ACHN (cell line): Measurements from ENCODE around the gene PTPN4.

ENCODE experiments used
- DNase-seq: peaks from one replicate; pipeline ENCODE4 v3.0.0-alpha.2; 2015
- in situ Hi-C: cut with HindIII; loops from 2 replicates; pipeline ENCODE4 v1.10.0; 2017; ENCODE audit warnings: low sequenced_read_pairs, low pct_ligation_motif_present, low pct_unique_long_range_greater_than_20kb

PTPN4 gene

GRCh38 chr2:119879502-119879901 lies 119.8 kb downstream of the PTPN4 start:
- peak; percentile 48 for DNase-seq
- in situ Hi-C loops = no loop called here

DNA sequence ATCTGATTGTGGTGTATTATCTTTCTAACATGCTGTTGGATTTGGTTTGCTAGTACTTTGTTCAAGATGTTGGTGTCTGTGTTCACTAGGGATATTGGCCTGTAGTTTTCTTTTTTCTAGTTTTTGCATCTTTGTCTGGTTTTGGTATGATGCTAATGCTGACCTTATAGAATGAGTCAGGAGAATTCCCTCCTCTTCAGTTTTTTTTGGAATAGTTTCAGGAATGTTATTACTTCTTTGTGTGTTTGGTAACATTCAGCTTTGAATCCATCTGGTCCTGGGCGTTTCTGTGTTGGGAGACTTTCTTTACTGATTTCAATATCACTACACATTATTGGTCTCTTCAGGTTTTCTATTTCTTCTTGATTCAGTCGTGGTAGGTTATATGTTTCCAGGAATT lies 129.0 kb downstream of the PTPN4 start:
- DNase-seq = no peak
- in situ Hi-C loops = no loop called here

DNA sequence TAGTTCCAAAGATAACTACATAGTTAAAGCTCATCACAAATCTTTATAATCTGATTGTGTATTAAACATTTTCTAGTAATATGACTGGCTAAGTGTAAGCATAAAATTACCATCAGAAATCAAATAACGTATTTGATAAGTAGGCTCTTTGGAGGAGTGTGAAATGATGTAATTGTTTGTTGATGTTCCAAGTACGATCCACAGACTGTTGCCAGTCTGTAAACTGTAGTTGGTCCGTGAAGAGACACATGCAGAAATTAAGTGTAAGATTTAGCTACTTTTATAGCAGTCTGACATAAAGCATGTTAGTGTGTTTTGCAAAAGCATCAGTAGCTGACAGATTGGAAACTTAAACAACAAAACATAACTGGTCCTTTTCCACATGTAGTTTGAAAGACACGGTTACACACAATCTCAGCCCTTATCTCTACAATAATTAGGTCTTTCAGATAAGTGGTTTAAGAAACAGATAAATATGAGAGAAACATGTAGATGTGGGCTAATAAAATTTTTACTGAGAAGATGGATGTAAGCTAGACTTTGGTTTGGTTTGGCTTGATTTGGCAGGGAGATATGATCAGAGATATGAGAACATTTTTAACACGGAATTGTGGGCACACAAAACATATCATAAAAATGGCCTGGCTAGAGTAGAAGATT lies 138.1 kb downstream of the PTPN4 start:
- DNase-seq = no peak
- in situ Hi-C loops = no loop called here

DNA sequence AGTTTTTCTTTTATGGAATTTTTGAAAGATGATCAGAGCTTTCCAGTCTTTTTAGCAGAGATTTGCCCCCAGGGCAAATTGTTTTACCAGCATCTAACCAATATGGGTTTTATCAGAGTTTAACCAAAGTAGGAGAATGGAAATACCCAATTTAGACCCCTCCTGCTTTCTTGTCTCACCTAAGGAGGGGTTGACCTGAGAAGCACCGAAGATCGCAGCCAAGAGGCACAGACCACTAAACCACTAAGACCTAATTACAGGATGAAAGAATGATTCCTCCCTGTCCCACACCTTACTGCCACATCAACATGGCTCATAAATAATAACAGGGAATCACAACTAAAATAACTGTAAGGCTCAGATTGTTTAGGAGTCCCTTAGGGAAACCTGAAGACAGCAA lies 141.3 kb downstream of the PTPN4 start:
- no peak for DNase-seq
- in situ Hi-C loops = no loop called here

DNA sequence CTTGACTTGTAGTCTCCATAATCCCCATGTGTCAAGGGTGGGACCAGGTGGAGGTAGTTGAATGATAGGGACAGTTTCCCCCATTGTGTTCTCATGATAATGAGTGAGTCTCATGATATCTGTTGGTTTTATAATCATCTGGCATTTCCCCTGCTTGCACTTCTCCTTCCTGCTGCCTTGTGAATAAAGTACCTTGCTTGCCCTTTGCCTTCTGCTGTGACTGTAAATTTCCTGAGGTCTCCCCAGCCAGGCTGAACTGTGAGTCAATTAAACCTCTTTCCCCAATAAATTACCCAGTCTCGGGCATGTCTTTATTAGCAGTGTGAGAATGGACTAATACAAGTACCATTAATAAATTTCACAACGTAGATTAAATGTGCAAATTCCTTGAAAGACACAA lies 150.8 kb downstream of the PTPN4 start:
- no peak for DNase-seq
- in situ Hi-C loops = no loop called here

DNA sequence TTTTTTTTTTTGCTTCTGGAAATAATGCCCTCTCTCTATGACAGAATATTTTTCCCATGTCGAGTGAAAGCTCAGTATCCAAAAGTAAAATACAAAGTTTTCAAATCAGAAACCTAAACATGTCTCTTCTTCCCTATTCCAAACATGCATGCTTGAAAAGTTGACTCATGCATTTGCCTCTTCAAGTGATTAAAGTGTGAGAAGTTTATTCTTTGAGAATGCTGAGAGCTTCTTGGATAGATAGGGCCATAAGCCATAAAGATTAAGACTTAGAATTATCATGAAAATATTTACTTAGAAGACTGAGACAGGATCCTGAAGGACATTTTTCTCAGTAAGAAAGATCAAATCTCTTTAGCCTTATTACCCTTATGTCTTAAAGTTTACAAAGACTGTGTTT lies 154.5 kb downstream of the PTPN4 start:
- no peak for DNase-seq
- in situ Hi-C loops = no loop called here

DNA sequence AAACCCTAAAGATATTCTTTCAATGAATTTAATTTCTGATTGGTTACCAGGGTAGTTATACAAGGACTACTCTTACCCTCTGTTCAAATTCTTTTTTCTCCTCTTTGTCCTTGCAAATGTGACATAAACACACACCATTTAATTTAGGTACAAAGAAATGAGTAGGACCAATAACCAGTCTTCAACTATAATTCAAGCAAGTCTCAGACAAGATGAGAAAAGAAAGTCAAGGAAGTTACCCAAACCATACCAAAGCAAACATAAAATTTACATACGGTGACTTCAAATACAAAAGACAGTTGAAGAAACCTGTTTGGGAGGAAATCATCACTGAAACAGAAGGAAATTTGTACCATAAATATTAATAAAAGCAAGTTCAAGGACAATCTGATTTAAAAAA lies 162.1 kb downstream of the PTPN4 start:
- DNase-seq = no peak
- in situ Hi-C loops = no loop called here

- in situ Hi-C loops = no loop called here
- DNase-seq = no peak
These were observed 163.0 kb downstream of the PTPN4 start for GRCh38 chr2:119922699-119923098.

- in situ Hi-C loops = no loop called here
- DNase-seq = no peak
These were observed 169.8 kb downstream of the PTPN4 start for GRCh38 chr2:119929537-119929936.

DNA sequence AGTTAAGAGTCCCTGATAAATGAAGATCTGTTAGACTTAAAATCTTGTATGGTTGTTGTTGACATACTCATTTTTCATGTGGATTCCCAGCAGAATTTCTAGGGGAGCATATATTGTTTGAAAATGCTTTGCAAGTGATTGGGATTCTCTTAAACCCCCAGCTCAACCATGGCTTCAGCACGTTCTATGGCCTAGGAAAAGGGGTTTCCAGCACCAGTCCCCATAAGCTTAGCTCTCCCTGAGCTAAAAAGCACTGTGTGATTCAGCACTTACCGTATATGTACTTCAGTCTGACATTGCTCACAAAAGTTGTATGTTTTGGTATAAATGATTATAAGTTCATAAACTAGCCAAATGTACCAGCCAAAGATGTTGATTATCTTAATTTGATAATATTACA lies 173.1 kb downstream of the PTPN4 start:
- in situ Hi-C loops = no loop called here

DNA sequence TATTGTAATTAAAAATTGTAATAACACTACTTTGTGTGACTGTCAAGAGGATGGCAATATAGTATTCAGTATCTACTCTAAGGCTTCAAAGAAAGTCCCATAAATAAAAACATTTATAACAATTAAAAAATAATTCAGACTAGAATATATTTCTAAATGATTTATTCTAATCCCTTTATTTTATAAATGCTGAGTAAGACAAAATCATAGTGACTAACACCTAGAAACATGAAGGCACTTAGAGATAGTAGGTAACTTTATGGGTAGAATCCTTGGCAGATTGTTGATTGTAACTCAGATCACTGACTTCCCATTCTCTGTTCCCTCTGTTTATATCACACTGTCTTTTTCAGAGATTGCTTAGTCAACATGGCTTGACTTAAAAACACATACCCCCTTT lies 174.6 kb downstream of the PTPN4 start:
- no peak for DNase-seq
- in situ Hi-C loops = no loop called here

More for the DNA sequence above, 173.1 kb downstream of the PTPN4 start:
- no peak for DNase-seq

GRCh38 chr2:119937680-119938079 lies 178.0 kb downstream of the PTPN4 start:
- DNase-seq = no peak
- in situ Hi-C loops = no loop called here

- no peak for DNase-seq
These were observed 180.2 kb downstream of the PTPN4 start for GRCh38 chr2:119939915-119940314.

GRCh38 chr2:119940856-119941255 lies 181.1 kb downstream of the PTPN4 start:
- no peak for DNase-seq
- in situ Hi-C loops = no loop called here

More at GRCh38 chr2:119939915-119940314, 180.2 kb downstream of the PTPN4 start:
- in situ Hi-C loops = no loop called here

DNA sequence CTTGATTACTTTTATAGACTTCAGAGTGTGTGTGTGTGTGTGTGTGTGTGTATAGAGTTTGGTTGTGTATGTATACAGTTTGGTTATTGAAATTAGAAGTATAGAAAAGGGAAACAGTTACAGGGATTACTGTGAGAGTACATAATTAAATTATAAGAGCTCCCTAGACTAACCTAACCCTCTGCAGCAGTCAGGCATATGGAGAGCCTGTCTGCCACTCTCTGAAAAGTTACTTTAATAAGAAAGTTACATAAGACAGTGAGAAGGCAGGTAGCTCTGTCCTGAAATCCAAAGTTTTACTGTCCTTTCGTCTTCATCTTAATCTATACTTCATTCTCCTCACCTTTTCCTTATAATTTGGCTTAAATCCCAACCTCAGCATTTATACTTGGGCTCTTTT lies 181.7 kb downstream of the PTPN4 start:
- in situ Hi-C loops = no loop called here
- no peak for DNase-seq

DNA sequence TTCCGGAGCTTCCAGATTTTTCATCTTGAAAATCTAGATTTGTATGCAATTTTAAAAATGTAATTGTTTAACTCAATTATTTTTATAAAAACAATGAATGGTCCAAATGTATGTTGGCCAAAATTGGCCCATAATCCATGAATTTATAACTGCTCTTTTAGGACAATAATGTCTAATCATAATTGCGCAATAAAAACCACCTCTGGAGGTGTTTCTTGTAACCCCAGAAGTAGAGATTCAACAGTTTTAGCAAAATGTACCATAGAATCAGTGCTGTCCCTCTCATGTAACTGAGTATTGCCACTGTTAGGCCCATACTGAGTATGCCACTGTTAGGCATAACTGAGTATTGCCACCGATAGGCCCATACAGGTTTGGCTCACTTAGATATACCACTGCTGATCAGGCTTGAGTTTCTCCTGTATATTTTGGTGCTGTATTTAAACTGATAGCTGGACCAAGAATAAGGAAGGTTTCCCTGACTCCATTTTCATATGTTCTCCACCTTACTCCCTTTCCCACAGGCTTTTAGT lies 182.3 kb downstream of the PTPN4 start:
- in situ Hi-C loops = no loop called here
- no peak for DNase-seq

- in situ Hi-C loops = no loop called here
- no peak for DNase-seq
These were observed 183.3 kb downstream of the PTPN4 start for GRCh38 chr2:119943058-119943457.

DNA sequence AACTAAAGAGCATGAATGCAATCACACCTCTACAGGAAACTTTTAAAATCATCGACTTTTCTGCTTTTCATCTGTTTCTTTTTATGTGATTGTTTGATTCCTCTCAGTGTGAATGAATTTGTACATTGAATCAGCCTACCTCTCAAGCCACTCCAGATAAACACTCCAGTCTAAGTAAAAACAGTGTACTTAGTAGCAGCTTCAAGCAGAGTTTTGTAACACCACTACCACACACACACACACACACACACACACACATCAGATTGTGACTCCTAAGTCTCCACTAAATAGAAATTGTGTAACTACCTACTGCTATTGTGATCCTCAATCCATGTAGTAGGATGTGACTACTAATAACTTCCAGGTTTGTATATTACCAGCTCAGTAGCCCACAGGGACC lies 187.8 kb downstream of the PTPN4 start:
- in situ Hi-C loops = no loop called here
- DNase-seq = no peak

- in situ Hi-C loops = no loop called here
These were observed 191.2 kb downstream of the PTPN4 start for GRCh38 chr2:119950966-119951365.

DNA sequence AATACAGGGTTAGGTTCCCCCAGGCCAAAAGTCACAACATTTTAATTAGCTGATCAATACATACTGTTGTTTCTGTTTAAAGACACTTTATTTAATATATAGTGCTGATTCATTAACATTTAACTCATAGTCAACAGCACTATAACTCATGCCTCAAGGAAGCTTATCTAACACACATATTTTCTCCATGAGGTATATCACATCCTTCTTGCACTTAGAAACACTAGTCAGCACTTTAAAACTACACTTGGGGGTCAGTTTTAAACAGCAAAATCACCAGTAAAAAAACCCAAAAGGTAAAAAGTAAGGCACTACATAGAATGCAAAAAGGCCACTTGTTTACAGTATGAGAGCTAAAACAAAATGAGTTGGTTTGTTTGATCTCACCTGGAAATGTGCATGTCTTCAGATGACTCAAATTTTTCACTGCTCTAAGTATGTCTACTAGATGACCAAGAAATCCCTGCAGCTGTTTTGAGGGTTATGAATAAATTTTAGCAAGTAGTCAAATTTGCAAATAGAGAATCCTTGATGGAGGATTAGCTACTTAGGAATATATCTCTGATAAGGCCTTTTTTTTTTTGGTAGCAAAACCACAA lies 199.0 kb downstream of the PTPN4 start:
- no peak for DNase-seq
- in situ Hi-C loops = no loop called here

More at GRCh38 chr2:119950966-119951365, 191.2 kb downstream of the PTPN4 start:
- no peak for DNase-seq
